K562 (cell line): ENCODE results near the gene JMJD1C.

Experiments
- FOXJ3 ChIP-seq: sonication (generic); formaldehyde crosslinking; IDR thresholded peaks from 2 replicates; pipeline ENCODE4 v1.4.0; 2020; ENCODE audit warnings: mild to moderate bottlenecking, missing genetic modification reagents
- POU5F1 ChIP-seq: fragments of 150-350 bp; IDR thresholded peaks from 2 replicates; pipeline ENCODE4 v1.6.1; 2014; ENCODE audit warnings: borderline replicate concordance, low read length, low read depth, mild to moderate bottlenecking; ENCODE audit not compliant: partially characterized antibody

GRCh38 chr10:63437116-63437949 lies 28.4 kb downstream of the JMJD1C start:
- TF ChIP-seq FOXJ3 (CRISPR knock-in tag) = no peak
- no peak for TF ChIP-seq POU5F1
